Psoas muscle (tissue), 8 donors: Measurements from ENCODE around the gene DHX57. TPM values are rescaled to one million over a fixed set of nuclear protein-coding genes. Genes with fewer than 3 reads are reported as not detected.

ENCODE experiments used
- ATAC-seq, 4 donors: fragments of 200-7000 bp; cut with Tn5 transposase; one replicate each; pipeline ENCODE4 v1.9.1; 2020; ENCODE audit warnings: moderate library complexity in 3 of 4, mild to moderate bottlenecking in 2 of 4
- DNase-seq, 2 donors: peaks; one replicate each; pipeline ENCODE4 v3.0.0-alpha.2; 2020
- H3K27ac ChIP-seq: fragments of 200-600 bp; one replicate; pipeline ENCODE4 v1.8.0; 2022
- H3K27me3 ChIP-seq, 3 donors: fragments of 200-600 bp in 1 of 3; one replicate each; pipeline versions ENCODE4 v1.6.1 to v1.8.0; 2013 to 2022; ENCODE audit warnings: low read length in 2 of 3, mild to moderate bottlenecking in 2 of 3, moderate library complexity in 1 of 3; ENCODE audit not compliant: insufficient read depth in 3 of 3
- H3K36me3 ChIP-seq, 2 donors: fragments of 200-600 bp in 1 of 2; one replicate each; pipeline versions ENCODE4 v1.6.1 to v1.8.0; 2013 to 2022; ENCODE audit warnings: low read depth in 1 of 2, mild to moderate bottlenecking in 1 of 2, moderate library complexity in 1 of 2; ENCODE audit not compliant: insufficient read depth in 1 of 2
- H3K4me1 ChIP-seq: fragments of 200-600 bp; one replicate; pipeline ENCODE4 v1.8.0; 2022
- H3K4me3 ChIP-seq: fragments of 200-600 bp; one replicate; pipeline ENCODE4 v1.8.0; 2022; ENCODE audit warnings: mild to moderate bottlenecking
- H3K9me3 ChIP-seq: fragments of 200-600 bp; one replicate; pipeline ENCODE4 v1.8.0; 2022
- WGBS, 3 donors: extraction: QIAGEN DNeasy Blood & Tissue Kit; methylation state at CpG; one replicate each; pipeline versions ENCODE4 v1.1.6 to v1.1.7; 2013; 5-methylcytosine and 5-hydroxymethylcytosine counted together
- intact Hi-C, 2 donors: fragments of 100-400 bp; cut with DNase I; formaldehyde crosslinking; loops; one replicate each; pipeline versions ENCODE4 v1.11.0 to v1.14.2; 2022
- polyA plus RNA-seq, 3 donors: library from polyadenylated mRNA; stranded (reverse); fragments of 200-250 nt; gene quantifications; one replicate each; pipeline ENCODE4 v1.2.3, GENCODE V29; 2013
- total RNA-seq, 4 donors: library from RNA; stranded (reverse); fragmentation: NEBNext Ultra II Directional in 2 of 4; extraction: Animal tissue kit (Norgen Biotek cat#: 25700) in 2 of 4; gene quantifications; one replicate each; pipeline versions ENCODE4 v1.2.1 to v1.2.4, GENCODE V29; 2021 to 2023
- TF ChIP-seq, protein P1 (sequence below): fragments of 200-600 bp; IDR thresholded peaks from one replicate; pipeline ENCODE4 v1.8.0; 2022; ENCODE audit warnings: antibody characterized with exemption
- donor health status: healthy with polysubstance abuse.
- donor health status: DM: no; HTN: no; CAD: no; lungs with moderate emphysema.
- donor health status: Bipolar disorder and iron deficiency.
- donor health status: healthy.
- donor health status: DM: yes; HTN: yes; CAD: no.
- donor health status: DM: no; HTN: no; CAD: no.
- donor health status: DM: no; HTN: no; CAD: no.
- donor health status: DM: yes; HTN: yes; CAD: no.

DHX57 gene
- total and polyA plus RNA-seq, 7 donors = 7.7 to 15.3 (median 11.6) TPM

DNA sequence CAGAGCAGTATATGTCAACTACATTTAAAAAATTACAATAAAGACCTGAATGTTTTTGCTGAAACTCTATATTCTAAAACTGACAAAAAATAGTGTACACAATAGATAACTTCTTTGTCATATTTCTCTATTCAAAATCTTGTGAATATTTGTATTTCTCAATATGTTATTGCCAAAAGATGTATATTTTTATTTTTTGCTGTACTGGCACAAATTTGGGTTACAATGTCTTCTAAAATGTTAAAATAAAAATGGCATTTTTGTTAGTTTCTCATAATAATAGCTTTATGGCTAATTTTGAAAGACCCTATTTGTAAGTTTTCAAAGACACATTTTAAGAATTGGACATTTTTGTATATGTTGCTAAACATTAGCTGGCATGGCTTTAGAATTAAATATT, 13.3 kb upstream of the DHX57 start:
- Histone ChIP-seq H3K27me3 (no peaks in the 10 kb centered on the region), H3K27ac (no peak overlapping the region), H3K4me1 (peaks cover 13% of the 10 kb centered on the region), H3K36me3 (no peaks in the 10 kb centered on the region), H3K4me3 (no peak overlapping the region), H3K9me3 (no peaks in the 10 kb centered on the region)
- intact Hi-C loops = no loop called here
- no peak for DNase-seq
- no peak for ATAC-seq
- TF ChIP-seq, protein P1, sequence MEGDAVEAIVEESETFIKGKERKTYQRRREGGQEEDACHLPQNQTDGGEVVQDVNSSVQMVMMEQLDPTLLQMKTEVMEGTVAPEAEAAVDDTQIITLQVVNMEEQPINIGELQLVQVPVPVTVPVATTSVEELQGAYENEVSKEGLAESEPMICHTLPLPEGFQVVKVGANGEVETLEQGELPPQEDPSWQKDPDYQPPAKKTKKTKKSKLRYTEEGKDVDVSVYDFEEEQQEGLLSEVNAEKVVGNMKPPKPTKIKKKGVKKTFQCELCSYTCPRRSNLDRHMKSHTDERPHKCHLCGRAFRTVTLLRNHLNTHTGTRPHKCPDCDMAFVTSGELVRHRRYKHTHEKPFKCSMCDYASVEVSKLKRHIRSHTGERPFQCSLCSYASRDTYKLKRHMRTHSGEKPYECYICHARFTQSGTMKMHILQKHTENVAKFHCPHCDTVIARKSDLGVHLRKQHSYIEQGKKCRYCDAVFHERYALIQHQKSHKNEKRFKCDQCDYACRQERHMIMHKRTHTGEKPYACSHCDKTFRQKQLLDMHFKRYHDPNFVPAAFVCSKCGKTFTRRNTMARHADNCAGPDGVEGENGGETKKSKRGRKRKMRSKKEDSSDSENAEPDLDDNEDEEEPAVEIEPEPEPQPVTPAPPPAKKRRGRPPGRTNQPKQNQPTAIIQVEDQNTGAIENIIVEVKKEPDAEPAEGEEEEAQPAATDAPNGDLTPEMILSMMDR = no peak

DNA sequence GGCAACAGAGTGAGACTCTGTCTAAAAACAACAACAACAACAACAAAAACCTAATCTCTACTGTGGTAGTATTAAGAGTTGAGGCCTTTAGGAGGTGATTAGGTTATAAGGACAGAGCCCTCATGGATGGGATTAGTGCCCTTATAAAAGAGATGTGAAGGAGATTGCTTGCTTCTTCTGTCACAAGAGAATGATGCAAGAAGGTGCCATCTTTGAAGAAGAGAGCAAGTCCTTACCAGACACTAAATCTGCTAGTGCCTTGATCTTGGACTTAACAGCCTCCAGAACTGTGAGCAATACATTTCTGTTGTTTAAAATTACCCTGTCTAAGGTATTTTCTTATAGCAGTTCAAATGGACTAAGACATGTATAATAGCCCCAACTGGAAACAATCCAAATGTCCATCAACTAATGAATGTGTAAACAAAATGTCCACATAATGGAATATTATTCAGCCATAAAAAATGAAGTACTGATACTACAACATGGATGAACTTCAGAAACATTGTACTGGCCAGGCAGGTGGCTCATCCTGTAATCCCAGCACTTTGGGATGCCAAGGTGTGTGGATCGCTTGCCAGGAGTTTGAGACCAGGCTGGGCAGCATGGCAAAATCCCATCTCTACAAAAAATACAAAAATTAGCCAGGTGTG, 12.3 kb upstream of the DHX57 start:
- no peaks in the 10 kb centered on the region for H3K27me3 ChIP-seq
- no peak for DNase-seq
- 88 to 100% (median 96%) methylated on average over 1 of the region's 1 CpG for WGBS, 3 donors
- TF ChIP-seq, protein P1 = no peak
- no peak overlapping the region for H3K4me3 ChIP-seq
- no peak for ATAC-seq
- peaks cover 13% of the 10 kb centered on the region for H3K4me1 ChIP-seq
- H3K36me3 ChIP-seq = no peaks in the 10 kb centered on the region
- intact Hi-C loops = no loop called here
- no peak overlapping the region for H3K27ac ChIP-seq
- no peaks in the 10 kb centered on the region for H3K9me3 ChIP-seq

DNA sequence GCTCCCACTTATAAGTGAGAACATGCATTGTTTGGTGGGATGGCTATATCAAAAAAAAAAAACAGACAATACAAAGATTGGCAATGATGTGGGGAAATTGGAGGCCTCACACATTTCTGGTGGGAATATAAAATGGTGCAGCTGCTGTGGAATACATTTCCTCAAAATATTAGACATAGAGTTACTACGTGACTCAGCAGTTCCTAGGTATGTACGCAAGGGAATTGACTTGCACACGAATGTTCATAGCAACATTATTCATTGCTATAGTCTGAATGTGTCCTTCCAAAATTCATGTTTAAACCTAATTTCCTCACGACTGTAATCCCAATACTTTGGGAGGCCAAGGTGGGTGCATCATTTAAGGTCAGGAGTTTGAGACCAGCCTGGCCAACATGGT, 11.6 kb upstream of the DHX57 start:
- TF ChIP-seq, protein P1 = no peak
- Histone ChIP-seq H3K9me3 (no peaks in the 10 kb centered on the region), H3K27ac (no peak overlapping the region), H3K27me3 (no peaks in the 10 kb centered on the region), H3K4me1 (peaks cover 13% of the 10 kb centered on the region), H3K36me3 (peaks cover 0 to 4% of the 10 kb centered on the region in 2 donors), H3K4me3 (no peak overlapping the region)
- ATAC-seq (no peak), DNase-seq (no peak)
- 87 to 93% (median 93%) methylated on average over 4 of the region's 4 CpGs for WGBS, 3 donors
- intact Hi-C loops = no loop called here

DNA sequence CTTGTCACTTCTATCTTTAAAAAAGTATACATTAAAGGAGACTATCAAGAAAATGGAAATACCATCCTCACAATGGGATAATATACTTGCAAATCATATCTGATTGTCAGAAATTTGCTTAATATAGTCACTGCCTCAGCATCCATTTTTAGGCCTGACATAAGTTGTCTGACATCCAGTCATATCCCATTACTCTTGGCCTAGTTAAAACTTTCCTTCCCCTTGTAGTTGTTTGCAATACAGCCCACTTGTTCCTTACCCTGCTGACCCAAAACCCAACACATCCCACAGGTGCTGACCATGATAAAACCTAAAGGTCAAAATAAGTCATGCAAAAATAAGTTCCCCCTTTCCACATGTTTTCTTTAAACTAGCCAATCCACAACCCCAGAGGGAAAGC, 10.3 kb upstream of the DHX57 start:
- H3K9me3 ChIP-seq = no peaks in the 10 kb centered on the region

More for the DNA sequence above, 10.3 kb upstream of the DHX57 start:
- intact Hi-C loops = no loop called here
- ATAC-seq = peak; percentile 69 to 88 (median 76)
- Histone ChIP-seq H3K27me3 (no peaks in the 10 kb centered on the region), H3K4me1 (peaks cover 13% of the 10 kb centered on the region), H3K36me3 (peaks cover 0 to 16% of the 10 kb centered on the region in 2 donors), H3K27ac (no peak overlapping the region), H3K4me3 (no peak overlapping the region)
- TF ChIP-seq, protein P1 = no peak
- DNase-seq = no peak
